HEK293T (cell line): ENCODE results near the gene HOXC12.

Experiments used
- BHLHE40 ChIP-seq: fragments of 450-650 bp; IDR thresholded peaks from 2 replicates; pipeline ENCODE4 v1.6.1; 2016; ENCODE audit warnings: mild to moderate bottlenecking, moderate library complexity, borderline replicate concordance
- SP1 ChIP-seq: fragments of 450-650 bp; IDR thresholded peaks from 2 replicates; pipeline ENCODE4 v1.6.1; 2017
- ZNF384 ChIP-seq: fragments of 450-650 bp; IDR thresholded peaks from 2 replicates; pipeline ENCODE4 v1.6.1; 2016

GRCh38 chr12:53940443-53941014, 14.2 kb upstream of the HOXC12 start:
- TF ChIP-seq ZNF384, result no peak
- TF ChIP-seq BHLHE40, result no peak
- no peak for TF ChIP-seq SP1
